Spinal cord (tissue), 10 donors: ENCODE data around the gene CLASP1. TPM values are rescaled to one million over a fixed set of nuclear protein-coding genes. Genes with fewer than 3 reads are reported as not detected.
"Not testable (repeated sequence)": the region's sequence is repeated elsewhere in the genome, so short reads cannot be mapped to it uniquely, and the experiment has no call there.

ENCODE experiments used
- DNase-seq, 6 donors: peaks; one replicate each; pipeline versions ENCODE4 v3.0.0 to v3.0.0-alpha.2; 2013 to 2015; ENCODE audit warnings: low spot score in 6 of 6, low read depth in 4 of 6
- H3K27ac ChIP-seq: one replicate; pipeline ENCODE4 v1.5.1; 2013; ENCODE audit warnings: low read depth, low read length, control low read depth
- H3K27me3 ChIP-seq: one replicate; pipeline ENCODE4 v1.6.1; 2013; ENCODE audit warnings: low read length; ENCODE audit not compliant: control insufficient read depth, insufficient read depth
- H3K36me3 ChIP-seq: one replicate; pipeline ENCODE4 v1.6.1; 2013; ENCODE audit warnings: low read length; ENCODE audit not compliant: control insufficient read depth, insufficient read depth
- H3K4me1 ChIP-seq: one replicate; pipeline ENCODE4 v1.6.1; 2013; ENCODE audit warnings: low read length; ENCODE audit not compliant: control insufficient read depth, insufficient read depth
- H3K4me3 ChIP-seq: one replicate; pipeline ENCODE4 v1.5.1; 2013; ENCODE audit warnings: low read depth, low read length, control low read depth
- H3K9me3 ChIP-seq: one replicate; pipeline ENCODE4 v1.6.1; 2013; ENCODE audit warnings: low read length; ENCODE audit not compliant: control insufficient read depth, insufficient read depth
- WGBS: methylation state at CpG from one replicate; pipeline ENCODE4 v1.1.5; 2013; ENCODE audit warnings: missing lambda C conversion rate; ENCODE audit not compliant: insufficient coverage; 5-methylcytosine and 5-hydroxymethylcytosine counted together
- polyA plus RNA-seq, 2 donors: library from polyadenylated mRNA; unstranded; fragments of 120-200 nt; gene quantifications; one replicate each; pipeline ENCODE4 v1.2.1, GENCODE V29; 2013; ENCODE audit not compliant: insufficient read length in 2 of 2
- total RNA-seq, 2 donors: library from RNA; depleted of rRNA in 1 of 2; stranded (reverse); fragments of 120-200 nt in 1 of 2; fragments of >200 nt in 1 of 2; gene quantifications; one replicate each; pipeline versions ENCODE4 v1.2.3 to v1.2.4, GENCODE V29; 2013 to 2014
- donor health status: healthy.

The CLASP1 gene
- total and polyA plus RNA-seq, 4 donors: 51.7 to 98.2 (median 62.8) TPM

- H3K27me3 ChIP-seq, H3K9me3 ChIP-seq, H3K36me3 ChIP-seq, DNase-seq, H3K27ac ChIP-seq, H3K4me3 ChIP-seq, H3K4me1 ChIP-seq: not testable (repeated sequence)
Observed at GRCh38 chr2:121301190-121301589, 348.1 kb downstream of the CLASP1 start.

DNA sequence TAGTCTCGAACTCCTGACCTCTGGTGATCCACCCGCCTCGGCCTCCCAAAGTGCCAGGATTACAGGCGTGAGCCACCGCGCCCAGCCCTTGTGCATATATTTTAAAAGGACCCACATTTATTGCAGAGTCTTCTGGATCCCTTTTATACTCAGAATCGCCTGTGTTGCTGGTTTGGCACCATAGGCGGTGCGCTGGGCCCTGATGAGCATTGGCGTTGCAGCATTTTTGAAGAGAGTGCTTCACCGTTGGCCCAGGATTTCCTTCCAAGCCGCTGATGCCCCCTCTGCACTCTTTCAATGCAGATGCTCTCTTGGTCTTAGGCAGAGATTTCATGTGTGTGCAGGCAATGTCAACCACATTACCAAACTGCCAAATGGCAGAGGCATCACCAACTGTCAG is 350.8 kb downstream of the CLASP1 start:
- no peaks in the 10 kb centered on the region for H3K9me3 ChIP-seq
- no peaks in the 10 kb centered on the region for H3K36me3 ChIP-seq
- DNase-seq: no peak
- no peak overlapping the region for H3K4me3 ChIP-seq
- H3K27me3 ChIP-seq: no peaks in the 10 kb centered on the region
- no peak overlapping the region for H3K27ac ChIP-seq
- no peaks in the 10 kb centered on the region for H3K4me1 ChIP-seq
- 90% methylated on average over 12 of the region's 12 CpGs for WGBS

GRCh38 chr2:121297866-121298265 is 351.4 kb downstream of the CLASP1 start:
- not testable (repeated sequence) for H3K9me3 ChIP-seq, H3K27ac ChIP-seq, H3K4me1 ChIP-seq, H3K36me3 ChIP-seq, H3K4me3 ChIP-seq, H3K27me3 ChIP-seq, DNase-seq
- 96% methylated on average over 2 of the region's 5 CpGs for WGBS

DNA sequence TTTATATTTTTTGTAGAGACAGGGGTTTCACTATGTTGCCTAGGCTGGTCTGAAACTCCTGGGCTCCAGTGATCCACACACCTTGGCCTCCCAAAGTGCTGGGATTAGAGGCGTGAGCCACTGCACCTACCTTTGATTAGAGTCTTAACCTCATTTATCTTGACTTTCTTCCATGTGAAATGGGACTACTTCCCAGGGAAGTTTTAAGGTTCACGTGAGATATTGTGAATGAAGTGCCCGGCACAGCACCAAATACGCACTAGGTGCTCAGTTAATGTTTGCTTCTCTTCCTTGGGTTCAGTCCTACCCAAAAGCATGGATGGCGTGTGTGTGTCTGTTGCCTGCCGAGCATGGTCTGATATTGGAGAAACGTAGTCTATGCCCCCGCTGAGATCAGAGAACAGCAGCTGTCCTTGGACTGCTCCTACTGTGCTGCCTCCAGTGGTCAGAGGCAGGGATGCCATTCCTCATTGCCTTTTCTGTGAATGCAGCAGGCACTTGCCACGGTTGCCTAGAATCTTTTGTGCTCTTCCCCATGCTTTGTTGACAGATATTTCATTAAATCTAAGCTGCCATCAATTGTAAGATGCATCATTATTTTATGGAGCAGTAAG is 351.9 kb downstream of the CLASP1 start:
- H3K4me3 ChIP-seq: no peak overlapping the region
- H3K36me3 ChIP-seq: no peaks in the 10 kb centered on the region
- 53% methylated on average over 8 of the region's 9 CpGs for WGBS
- no peaks in the 10 kb centered on the region for H3K4me1 ChIP-seq
- no peaks in the 10 kb centered on the region for H3K9me3 ChIP-seq
- DNase-seq: peak in 3 of 6 donors; percentile 5 to 77 (median 36)
- no peak overlapping the region for H3K27ac ChIP-seq
- no peaks in the 10 kb centered on the region for H3K27me3 ChIP-seq

DNA sequence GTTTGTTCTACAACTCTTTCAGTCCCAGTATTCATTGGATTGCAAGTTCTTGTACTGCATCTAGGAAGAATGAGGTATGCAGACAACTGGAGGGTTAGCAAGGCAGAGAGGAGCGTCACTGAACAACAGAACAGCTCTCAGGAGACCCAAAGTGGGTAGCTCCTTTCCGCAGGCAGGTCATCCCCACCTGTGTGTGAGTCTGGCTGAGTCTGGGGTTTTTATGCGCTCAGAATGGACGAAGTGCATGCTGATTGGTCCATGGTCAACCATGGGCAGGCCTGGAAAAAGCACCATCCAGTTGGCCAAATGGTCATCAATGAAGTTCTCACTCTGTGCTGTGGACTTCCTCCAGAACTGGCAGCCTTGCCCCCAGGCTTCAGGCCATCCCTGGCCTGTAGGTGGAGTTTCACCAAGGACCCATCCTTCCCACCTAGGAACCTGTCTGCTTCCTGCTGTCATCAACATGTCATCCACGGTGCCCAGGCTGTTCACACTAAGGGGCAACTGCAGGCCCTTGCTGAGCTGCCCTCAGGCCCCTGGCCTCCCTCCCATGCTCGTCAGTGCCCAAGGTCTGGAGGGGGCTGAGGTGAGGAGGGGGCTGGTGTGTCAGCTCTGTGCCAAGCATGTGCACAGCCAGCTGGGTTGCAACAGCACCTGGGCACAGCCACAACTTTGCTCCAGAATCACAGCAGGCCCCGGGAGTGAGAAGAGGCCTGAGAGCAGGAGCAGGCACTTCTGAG is 353.2 kb downstream of the CLASP1 start:
- no peaks in the 10 kb centered on the region for H3K27me3 ChIP-seq
- DNase-seq: no peak
- WGBS: 87% methylated on average over 5 of the region's 7 CpGs

DNA sequence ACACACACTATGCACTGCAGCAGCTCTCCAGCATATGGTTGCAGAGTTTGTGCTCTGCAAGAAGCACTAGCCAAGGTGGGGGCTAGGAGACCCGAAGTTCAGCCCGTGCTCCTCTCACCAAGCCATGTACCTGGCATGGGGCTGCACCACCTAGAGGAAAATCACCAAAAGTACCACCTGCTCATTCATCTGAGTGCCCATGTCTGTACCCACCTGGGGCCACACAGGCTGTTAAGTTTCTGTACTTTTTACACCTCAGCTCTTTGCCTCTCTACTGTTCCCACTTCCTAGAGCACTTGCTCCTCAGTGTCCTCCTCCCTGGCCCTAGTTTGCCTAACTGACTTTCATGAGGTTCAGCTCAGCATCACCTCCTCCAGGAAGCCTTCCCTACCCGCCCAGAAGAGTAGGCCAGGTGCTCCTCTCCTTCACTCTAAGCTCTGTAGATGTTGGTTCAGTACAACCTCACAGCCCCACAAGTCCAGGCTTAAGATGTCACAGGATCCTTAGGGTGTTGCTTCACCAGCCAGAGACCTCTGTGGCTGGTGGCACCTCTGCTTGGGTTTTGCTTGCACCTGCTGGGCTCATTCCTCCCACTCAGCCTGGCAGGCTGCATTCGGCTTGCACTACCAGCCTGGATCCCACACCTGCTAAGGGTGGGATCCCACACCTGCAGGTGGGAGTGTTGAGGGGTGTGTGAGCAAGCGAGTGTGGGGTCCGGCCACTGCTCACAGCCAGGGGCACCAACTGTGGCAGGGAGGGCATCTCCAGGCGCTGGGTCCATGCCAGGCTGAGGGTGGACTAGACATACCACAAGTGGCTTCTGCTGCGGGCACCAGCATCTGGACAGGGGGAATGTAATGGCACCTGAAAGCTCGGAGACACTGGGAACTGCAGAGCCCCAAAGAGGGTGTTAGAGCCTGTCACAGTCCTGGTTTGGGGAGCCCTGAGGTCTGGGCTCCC is 354.1 kb downstream of the CLASP1 start:
- 80% methylated on average over 8 of the region's 9 CpGs for WGBS

More for the DNA sequence above, 353.2 kb downstream of the CLASP1 start:
- H3K4me1 ChIP-seq: no peaks in the 10 kb centered on the region
- H3K9me3 ChIP-seq: no peaks in the 10 kb centered on the region
- no peaks in the 10 kb centered on the region for H3K36me3 ChIP-seq
- H3K4me3 ChIP-seq: no peak overlapping the region
- H3K27ac ChIP-seq: no peak overlapping the region

DNA sequence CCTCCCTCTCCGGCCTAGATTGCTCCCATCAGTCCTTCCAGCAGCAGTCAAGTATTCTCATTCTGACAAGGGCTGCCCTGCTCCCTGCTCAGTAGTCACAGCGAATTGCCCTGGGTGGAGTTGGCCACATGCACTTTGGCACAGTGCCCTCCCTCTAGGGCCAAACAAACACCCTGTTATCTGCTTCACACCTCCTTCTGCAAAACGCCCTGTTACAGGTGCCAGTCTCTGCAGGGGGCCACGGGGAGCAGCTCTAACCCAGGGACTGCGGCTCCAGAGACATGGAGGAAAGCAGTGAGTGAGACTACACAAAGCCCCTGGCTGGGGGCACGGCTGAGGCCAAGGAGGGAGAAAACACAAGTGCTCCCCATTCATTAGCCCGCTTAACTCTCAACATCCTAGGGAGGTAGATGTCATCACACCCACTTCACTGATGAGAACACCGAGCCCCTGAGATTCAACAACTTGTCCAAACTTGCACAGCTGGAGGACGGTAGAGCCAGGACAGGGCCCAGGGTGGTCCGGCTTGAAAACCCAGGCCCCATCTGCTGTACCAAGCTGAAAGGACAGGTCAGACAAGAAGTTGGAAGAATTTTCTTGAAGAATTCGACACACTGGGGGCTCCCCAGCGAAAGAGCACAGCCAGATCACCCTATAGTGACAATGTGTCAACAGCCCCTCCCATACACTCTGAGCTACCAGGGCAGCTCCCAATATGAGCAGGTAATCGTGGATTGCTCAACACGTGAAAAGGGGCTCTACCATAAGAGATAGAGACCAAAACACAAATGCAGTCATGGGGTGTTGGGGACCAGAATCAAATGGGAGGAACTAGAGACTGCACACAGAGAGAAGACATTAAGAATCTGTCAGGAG is 355.6 kb downstream of the CLASP1 start:
- H3K27me3 ChIP-seq: no peaks in the 10 kb centered on the region
- H3K4me1 ChIP-seq: no peaks in the 10 kb centered on the region
- no peak overlapping the region for H3K4me3 ChIP-seq
- no peaks in the 10 kb centered on the region for H3K9me3 ChIP-seq
- WGBS: 76% methylated on average over 11 of the region's 14 CpGs
- no peaks in the 10 kb centered on the region for H3K36me3 ChIP-seq
- H3K27ac ChIP-seq: no peak overlapping the region
- DNase-seq: no peak

More for the DNA sequence above, 354.1 kb downstream of the CLASP1 start:
- H3K36me3 ChIP-seq: no peaks in the 10 kb centered on the region
- DNase-seq: no peak
- no peaks in the 10 kb centered on the region for H3K9me3 ChIP-seq
- H3K4me3 ChIP-seq: no peak overlapping the region
- no peak overlapping the region for H3K27ac ChIP-seq
- H3K4me1 ChIP-seq: no peaks in the 10 kb centered on the region
- H3K27me3 ChIP-seq: no peaks in the 10 kb centered on the region

DNA sequence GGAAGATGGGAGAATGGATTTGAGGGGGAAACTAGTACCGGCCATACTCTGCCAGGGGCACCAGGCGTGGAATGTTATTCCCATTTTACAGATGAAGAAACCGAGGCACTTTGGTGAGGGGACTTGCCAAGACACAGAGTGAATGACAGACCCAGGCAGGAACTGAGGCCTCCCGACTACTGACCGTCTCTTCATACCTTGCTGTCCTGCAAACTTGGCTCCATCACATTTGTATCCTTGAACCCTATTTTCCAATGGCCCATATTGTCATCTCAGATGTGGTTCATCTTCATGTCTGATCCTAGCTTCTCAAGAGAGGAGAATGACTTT is 358.0 kb downstream of the CLASP1 start:
- H3K27ac ChIP-seq: no peak overlapping the region
- no peaks in the 10 kb centered on the region for H3K27me3 ChIP-seq
- no peak for DNase-seq
- no peaks in the 10 kb centered on the region for H3K36me3 ChIP-seq
- no peaks in the 10 kb centered on the region for H3K9me3 ChIP-seq
- 85% methylated on average over 5 of the region's 5 CpGs for WGBS
- H3K4me3 ChIP-seq: no peak overlapping the region
- no peaks in the 10 kb centered on the region for H3K4me1 ChIP-seq

GRCh38 chr2:121289271-121289670 is 360.0 kb downstream of the CLASP1 start:
- H3K27ac ChIP-seq: no peak overlapping the region
- H3K36me3 ChIP-seq: no peaks in the 10 kb centered on the region
- H3K4me3 ChIP-seq: no peak overlapping the region
- H3K4me1 ChIP-seq: peaks cover 6% of the 10 kb centered on the region
- 82% methylated on average over 3 of the region's 5 CpGs for WGBS
- peaks cover 13% of the 10 kb centered on the region for H3K27me3 ChIP-seq
- H3K9me3 ChIP-seq: no peaks in the 10 kb centered on the region
- no peak for DNase-seq
